ENCODE data around the gene MAP6D1. TPM values are rescaled to one million over a fixed set of nuclear protein-coding genes. Genes with fewer than 3 reads are reported as not detected.

MAP6D1 gene
- total RNA-seq, 1 donor from 2014 or later = 1.2 TPM

DNA sequence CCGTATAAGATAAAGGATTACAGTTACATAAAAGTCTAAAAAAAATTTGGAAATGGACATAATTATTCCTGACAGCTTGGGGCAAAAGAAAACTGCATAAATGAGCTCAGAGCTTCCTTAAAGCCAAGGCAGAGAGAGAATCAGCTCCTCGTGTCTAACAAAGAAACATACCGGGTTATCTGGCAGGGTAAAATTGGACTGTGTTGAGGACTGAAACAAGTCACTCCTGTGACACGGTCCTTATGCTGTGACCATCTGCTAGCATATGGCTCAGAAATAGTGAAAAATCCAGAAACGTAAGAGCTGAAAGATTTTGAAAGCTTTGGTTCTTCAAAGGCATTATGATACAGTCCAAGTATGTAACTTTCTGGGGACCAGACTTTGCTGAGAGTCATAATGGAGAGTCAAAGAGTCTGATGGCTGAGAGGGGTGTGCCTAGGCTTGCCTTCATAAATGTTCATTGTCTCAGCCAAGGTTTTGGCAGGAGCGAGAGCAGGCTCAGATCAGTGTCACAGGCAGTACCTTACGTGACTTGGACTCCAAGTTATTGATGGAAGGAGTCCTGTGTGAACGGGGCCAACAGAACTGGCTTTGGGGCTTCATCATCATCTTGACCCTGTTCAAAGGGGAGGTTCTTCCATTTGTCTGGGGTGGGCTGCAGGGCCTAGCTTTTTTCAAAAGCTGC lies 12.5 kb downstream of the MAP6D1 start:
- DNase-seq (no peak), ATAC-seq (no peak)
- H3K36me3 ChIP-seq = peaks cover 45% of the 10 kb centered on the region
- no peak overlapping the region for H3K4me3 ChIP-seq
- H3K27ac ChIP-seq = no peak overlapping the region
- TF ChIP-seq CTCF (IDR thresholded peaks at IDR 0.05) = no peak
- intact Hi-C loops (cut with DNase I) = no loop called here
- H3K9me3 ChIP-seq = no peaks in the 10 kb centered on the region
- H3K4me1 ChIP-seq = no peaks in the 10 kb centered on the region
- no peaks in the 10 kb centered on the region for H3K27me3 ChIP-seq

DNA sequence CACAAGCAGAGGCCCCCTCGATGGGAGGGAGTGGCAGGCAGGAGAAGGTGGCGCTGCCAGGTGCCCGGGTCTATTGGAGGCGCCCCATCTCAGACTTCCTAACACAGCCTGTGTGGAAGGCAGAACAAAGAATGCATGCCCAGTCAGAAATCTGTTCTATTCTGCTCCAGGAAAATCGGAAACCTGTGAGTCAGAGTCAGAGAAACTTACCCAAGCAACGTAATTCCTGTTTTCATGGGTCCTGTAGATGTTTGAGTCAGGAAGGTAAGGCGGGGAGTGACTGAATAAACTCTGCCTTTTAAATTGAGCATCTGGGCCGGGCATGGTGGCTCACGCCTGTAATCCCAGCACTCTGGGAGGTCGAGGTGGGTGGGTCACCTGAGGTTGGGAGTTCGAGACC lies 13.7 kb downstream of the MAP6D1 start:
- intact Hi-C loops (cut with DNase I) = no loop called here
- no peaks in the 10 kb centered on the region for H3K27me3 ChIP-seq
- no peak overlapping the region for H3K4me3 ChIP-seq
- no peak for ATAC-seq
- H3K27ac ChIP-seq = no peak overlapping the region
- H3K36me3 ChIP-seq = peaks cover 58% of the 10 kb centered on the region
- no peaks in the 10 kb centered on the region for H3K9me3 ChIP-seq
- DNase-seq = no peak
- no peak for TF ChIP-seq CTCF (IDR thresholded peaks at IDR 0.05)
- no peaks in the 10 kb centered on the region for H3K4me1 ChIP-seq

- DNase-seq = no peak
- no peaks in the 10 kb centered on the region for H3K27me3 ChIP-seq
These were observed 14.5 kb downstream of the MAP6D1 start for GRCh38 chr3:183810643-183811594.

DNA sequence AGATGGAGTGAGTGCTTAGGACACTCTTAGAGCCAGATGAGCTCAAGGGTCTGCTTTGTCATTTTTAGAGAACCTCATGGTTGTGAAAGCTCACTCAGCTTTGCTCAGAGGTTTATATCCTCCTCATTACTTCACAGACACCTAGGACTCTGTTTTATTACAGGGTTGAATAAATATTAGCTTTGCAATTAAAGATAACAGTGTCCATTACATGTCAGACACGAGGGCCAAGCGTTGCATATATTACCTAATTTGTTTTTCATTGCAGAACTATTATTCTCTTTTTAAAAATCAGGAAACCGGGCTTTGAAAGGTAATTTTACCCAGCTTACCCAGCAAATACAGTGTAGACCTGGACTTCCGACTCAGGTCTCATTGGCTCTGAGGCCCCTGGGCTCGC lies 16.1 kb downstream of the MAP6D1 start:
- intact Hi-C loops (cut with DNase I) = no loop called here
- Histone ChIP-seq H3K27ac (no peak overlapping the region), H3K4me3 (no peak overlapping the region), H3K4me1 (no peaks in the 10 kb centered on the region), H3K36me3 (peaks cover 79% of the 10 kb centered on the region), H3K27me3 (no peaks in the 10 kb centered on the region), H3K9me3 (no peaks in the 10 kb centered on the region)
- DNase-seq (no peak), ATAC-seq (no peak)
- no peak for TF ChIP-seq CTCF (IDR thresholded peaks at IDR 0.05)

More at GRCh38 chr3:183810643-183811594, 14.5 kb downstream of the MAP6D1 start:
- H3K27ac ChIP-seq = no peak overlapping the region
- intact Hi-C loops (cut with DNase I) = no loop called here
- no peaks in the 10 kb centered on the region for H3K4me1 ChIP-seq
- no peak for ATAC-seq
- no peak overlapping the region for H3K4me3 ChIP-seq
- no peaks in the 10 kb centered on the region for H3K9me3 ChIP-seq
- TF ChIP-seq CTCF (IDR thresholded peaks at IDR 0.05) = no peak
- peaks cover 63% of the 10 kb centered on the region for H3K36me3 ChIP-seq

GRCh38 chr3:183808355-183808754 lies 17.0 kb downstream of the MAP6D1 start:
- TF ChIP-seq CTCF (IDR thresholded peaks at IDR 0.05) = no peak
- no peaks in the 10 kb centered on the region for H3K27me3 ChIP-seq
- H3K36me3 ChIP-seq = peaks cover 86% of the 10 kb centered on the region
- H3K4me1 ChIP-seq = no peaks in the 10 kb centered on the region
- intact Hi-C loops (cut with DNase I) = no loop called here
- H3K9me3 ChIP-seq = no peaks in the 10 kb centered on the region
- DNase-seq (no peak), ATAC-seq (no peak)
- H3K27ac ChIP-seq = no peak overlapping the region
- H3K4me3 ChIP-seq = no peak overlapping the region
